Measurements from ENCODE around the gene EIF1AD.

DNA sequence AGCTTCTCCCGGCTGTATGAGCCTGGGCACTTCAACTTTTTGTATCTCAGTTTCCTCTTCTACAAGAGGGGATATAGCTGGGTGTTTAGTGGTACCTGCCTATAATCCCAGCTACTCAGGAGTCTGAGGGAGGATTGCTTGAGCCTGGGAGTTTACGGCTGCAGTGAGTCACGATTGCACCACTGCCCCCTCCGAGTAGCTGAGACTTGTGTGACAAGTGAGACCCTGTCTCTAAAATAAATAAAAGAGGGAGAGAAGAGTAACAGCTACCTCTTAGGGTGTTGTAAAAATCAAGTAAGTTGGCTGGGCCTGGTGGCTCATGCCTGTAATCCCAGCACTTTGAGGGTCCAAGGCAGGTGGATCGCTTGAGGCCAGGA, 34.4 kb upstream of the EIF1AD start:
- TF ChIP-seq CTCF (conservative IDR thresholded peaks at IDR 0.05; ENCODE audit: low read length) (no peak), EZH2phosphoT487 (IDR thresholded peaks at IDR 0.05; ENCODE audit: borderline replicate concordance, low read depth, low read length) (no peak)

Measured in OCI-LY7 (cell line).